DOHH2 (cell line): ENCODE results near the gene MYH7B.

Experiments
- H3F3A ChIP-seq: fragments of 200-600 bp; sonication (generic), shearing (Covaris generic); 2 replicates; pipeline ENCODE4 v1.6.0; 2016; ENCODE audit warnings: antibody characterized with exemption, mild to moderate bottlenecking; ENCODE audit not compliant: control insufficient read depth, insufficient read depth
- H3K27ac ChIP-seq: fragments of 200-600 bp; sonication (generic); 2 replicates; pipeline ENCODE4 v1.5.1; 2014; ENCODE audit warnings: low read depth, mild to moderate bottlenecking, low read length, moderate library complexity
- H3K27me3 ChIP-seq: fragments of 200-600 bp; sonication (generic); 2 replicates; pipeline ENCODE4 v1.6.1; 2014; ENCODE audit warnings: mild to moderate bottlenecking, low read length, mixed read lengths; ENCODE audit not compliant: control insufficient read depth
- H3K36me3 ChIP-seq: fragments of 200-600 bp; sonication (generic); 2 replicates; pipeline ENCODE4 v1.6.1; 2014; ENCODE audit warnings: mild to moderate bottlenecking, low read length, moderate library complexity, mixed read lengths; ENCODE audit not compliant: control insufficient read depth
- H3K4me1 ChIP-seq: fragments of 200-600 bp; sonication (generic); 2 replicates; pipeline ENCODE4 v1.6.1; 2014; ENCODE audit warnings: mild to moderate bottlenecking, low read length, mixed read lengths; ENCODE audit not compliant: control insufficient read depth
- H3K4me2 ChIP-seq: fragments of 200-600 bp; sonication (generic); 2 replicates; pipeline ENCODE4 v1.6.0; 2014; ENCODE audit warnings: mild to moderate bottlenecking, low read length, moderate library complexity
- H3K4me3 ChIP-seq: fragments of 200-600 bp; sonication (generic); 2 replicates; pipeline ENCODE4 v1.5.1; 2014; ENCODE audit warnings: mild to moderate bottlenecking, low read length, mixed read lengths
- H3K79me2 ChIP-seq: fragments of 200-600 bp; sonication (generic); 2 replicates; pipeline ENCODE4 v1.6.1; 2014; ENCODE audit warnings: mild to moderate bottlenecking, low read length, mixed read lengths; ENCODE audit not compliant: control insufficient read depth
- H3K9me2 ChIP-seq: fragments of 200-600 bp; sonication (generic); replicated peaks from 2 replicates; pipeline ENCODE4 v1.6.1; 2014; ENCODE audit warnings: mild to moderate bottlenecking, low read length, mixed read lengths; ENCODE audit not compliant: control insufficient read depth
- H3K9me3 ChIP-seq: fragments of 200-600 bp; sonication (generic); 2 replicates; pipeline ENCODE4 v1.6.1; 2014; ENCODE audit warnings: antibody characterized with exemption, low read length, mixed read lengths; ENCODE audit not compliant: control insufficient read depth, insufficient read depth
- H4K20me1 ChIP-seq: fragments of 200-600 bp; sonication (generic); 2 replicates; pipeline ENCODE4 v1.6.0; 2014; ENCODE audit warnings: low read depth, mild to moderate bottlenecking, antibody characterized with exemption, low read length, moderate library complexity; ENCODE audit not compliant: control insufficient read depth, insufficient read depth
- CTCF ChIP-seq: fragments of 200-600 bp; sonication (generic); IDR thresholded peaks from one replicate; pipeline ENCODE4 v1.5.1; 2014; ENCODE audit warnings: antibody characterized with exemption, mild to moderate bottlenecking, low read depth, low read length; ENCODE audit not compliant: poor library complexity, severe bottlenecking
- EZH2phosphoT487 ChIP-seq: fragments of 200-600 bp; sonication (generic); IDR thresholded peaks from 2 replicates; pipeline ENCODE4 v1.6.1; 2017; ENCODE audit warnings: borderline replicate concordance, mild to moderate bottlenecking, antibody characterized with exemption, low read length, moderate library complexity, mixed read lengths

Gene MYH7B

GRCh38 chr20:34983089-34983820, 27.6 kb downstream of the MYH7B start:
- no peak overlapping the region for H3K4me3 ChIP-seq
- H3K4me2 ChIP-seq, result no peak overlapping the region
- TF ChIP-seq CTCF, result no peak
- TF ChIP-seq EZH2phosphoT487, result no peak
- no peaks in the 10 kb centered on the region for H3K9me3 ChIP-seq
- H3K79me2 ChIP-seq, result no peaks in the 10 kb centered on the region
- no peaks in the 10 kb centered on the region for H3F3A ChIP-seq
- peaks cover 3% of the 10 kb centered on the region; the same call in 1 of the 2 replicates for H4K20me1 ChIP-seq
- peaks cover 9% of the 10 kb centered on the region for H3K27me3 ChIP-seq
- H3K27ac ChIP-seq, result no peak overlapping the region
- H3K4me1 ChIP-seq, result no peaks in the 10 kb centered on the region
- H3K36me3 ChIP-seq, result no peaks in the 10 kb centered on the region
- H3K9me2 ChIP-seq, result no peaks in the 10 kb centered on the region

GRCh38 chr20:34983995-34984735, 28.5 kb downstream of the MYH7B start:
- Histone ChIP-seq H3K27ac (no peak overlapping the region), H4K20me1 (peaks cover 3% of the 10 kb centered on the region; the same call in 1 of the 2 replicates), H3F3A (no peaks in the 10 kb centered on the region), H3K27me3 (peaks cover 9% of the 10 kb centered on the region), H3K4me1 (no peaks in the 10 kb centered on the region), H3K36me3 (no peaks in the 10 kb centered on the region), H3K9me3 (no peaks in the 10 kb centered on the region), H3K4me2 (no peak overlapping the region), H3K79me2 (no peaks in the 10 kb centered on the region), H3K4me3 (no peak overlapping the region), H3K9me2 (no peaks in the 10 kb centered on the region)
- no peak for TF ChIP-seq CTCF
- no peak for TF ChIP-seq EZH2phosphoT487

DNA sequence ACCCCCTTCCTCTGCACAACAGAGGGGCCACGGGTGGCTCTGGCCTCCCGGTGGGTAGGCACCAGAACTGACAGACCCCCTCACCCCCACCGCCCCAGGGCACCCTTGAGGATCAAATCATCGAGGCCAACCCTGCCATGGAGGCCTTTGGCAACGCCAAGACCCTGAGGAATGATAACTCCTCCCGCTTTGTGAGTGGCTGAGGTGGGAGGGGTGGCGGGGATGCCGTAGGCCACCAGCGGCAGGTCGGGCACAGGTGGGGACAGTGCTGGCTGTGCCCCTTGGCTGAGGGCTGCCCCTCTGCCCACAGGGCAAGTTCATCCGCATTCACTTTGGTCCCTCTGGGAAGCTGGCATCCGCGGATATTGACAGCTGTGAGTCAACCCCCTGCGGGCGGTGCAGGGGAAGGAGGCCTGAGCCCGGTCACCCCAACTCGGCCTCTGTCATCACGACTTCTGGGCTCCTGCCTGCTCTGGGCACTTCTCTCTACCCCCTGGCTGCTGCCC, 29.1 kb downstream of the MYH7B start:
- Histone ChIP-seq H3K79me2 (no peaks in the 10 kb centered on the region), H3K9me2 (no peaks in the 10 kb centered on the region), H3K4me1 (no peaks in the 10 kb centered on the region), H3K4me2 (no peak overlapping the region), H4K20me1 (peaks cover 3% of the 10 kb centered on the region; the same call in 1 of the 2 replicates), H3K36me3 (no peaks in the 10 kb centered on the region), H3K27ac (no peak overlapping the region), H3K27me3 (peaks cover 9% of the 10 kb centered on the region), H3K4me3 (no peak overlapping the region), H3K9me3 (no peaks in the 10 kb centered on the region), H3F3A (no peaks in the 10 kb centered on the region)
- TF ChIP-seq CTCF, result no peak
- TF ChIP-seq EZH2phosphoT487, result no peak
